MM.1S (cell line): ENCODE data around the gene PIGU.
"Not testable (repeated sequence)": the region's sequence is repeated elsewhere in the genome, so short reads cannot be mapped to it uniquely, and the experiment has no call there.

Source experiments
- CTCF ChIP-seq: fragments of 300-600 bp; sonication (generic); IDR thresholded peaks from 2 replicates; pipeline ENCODE4 v1.5.1; 2016; ENCODE audit warnings: antibody characterized with exemption, low read length, mixed read lengths
- EZH2 ChIP-seq: fragments of 300-600 bp; sonication (generic); optimal IDR thresholded peaks from 2 replicates; pipeline ENCODE3; 2017; ENCODE audit warnings: low read depth, mild to moderate bottlenecking, antibody characterized with exemption, low read length, mixed read lengths

- not testable (repeated sequence) for TF ChIP-seq EZH2, CTCF
These were observed 42.5 kb upstream of the PIGU start for GRCh38 chr20:34719242-34720017.
